Stimulated activated CD4-positive, alpha-beta T cell treated with anti-CD3 and anti-CD28 coated beads, Interleukin-1b, Interleukin-23, amount 100 ng/mL, for 24 hours (primary cell): ENCODE data around the gene UBE2Z.
"Not testable (repeated sequence)": the region's sequence is repeated elsewhere in the genome, so short reads cannot be mapped to it uniquely, and the experiment has no call there.

ENCODE experiments used
- DNase-seq, 4 experiments: peaks; one replicate each; pipeline ENCODE4 v3.0.0-alpha.2; 2020; ENCODE audit warnings: low read depth in 4 of 4, low spot score in 1 of 4

UBE2Z gene

DNA sequence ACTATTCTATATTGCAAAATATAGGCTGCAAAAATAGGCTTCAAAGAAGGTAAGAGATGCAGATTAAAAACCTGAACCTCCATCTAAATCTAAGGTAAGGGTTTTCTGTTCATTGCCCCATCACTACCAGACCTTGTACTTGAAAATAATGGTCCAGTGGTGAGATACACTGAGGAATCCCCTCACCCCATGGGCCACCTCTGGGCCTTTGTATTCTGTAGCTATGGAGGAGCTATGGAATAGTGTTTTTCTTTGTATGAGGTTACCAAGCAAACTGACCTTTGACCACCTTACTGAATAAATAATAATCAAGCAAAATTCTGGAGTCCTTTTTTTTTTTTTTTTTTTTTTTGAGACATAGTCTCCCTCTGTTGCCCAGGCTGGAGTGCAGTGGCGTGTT lies 4.8 kb upstream of the UBE2Z start:
- DNase-seq = no peak

DNA sequence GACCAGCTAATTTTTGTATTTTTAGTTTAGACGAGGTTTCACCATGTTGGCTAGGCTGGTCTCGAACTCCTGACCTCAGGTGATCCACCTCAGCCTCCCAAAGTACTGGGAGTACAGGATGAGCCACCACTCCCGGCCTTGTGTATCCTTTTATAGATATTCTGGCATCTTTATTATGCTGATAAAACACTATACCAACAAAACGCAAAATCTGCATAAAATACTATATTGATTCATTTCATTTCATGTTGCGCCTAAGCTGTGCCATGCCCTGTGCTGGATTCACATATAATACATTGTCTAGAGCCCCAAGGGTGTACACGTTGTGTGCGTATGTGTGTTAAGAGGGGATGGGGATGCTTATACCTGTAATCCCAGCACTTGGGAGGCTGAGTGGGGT lies 3.8 kb upstream of the UBE2Z start:
- no peak for DNase-seq

DNA sequence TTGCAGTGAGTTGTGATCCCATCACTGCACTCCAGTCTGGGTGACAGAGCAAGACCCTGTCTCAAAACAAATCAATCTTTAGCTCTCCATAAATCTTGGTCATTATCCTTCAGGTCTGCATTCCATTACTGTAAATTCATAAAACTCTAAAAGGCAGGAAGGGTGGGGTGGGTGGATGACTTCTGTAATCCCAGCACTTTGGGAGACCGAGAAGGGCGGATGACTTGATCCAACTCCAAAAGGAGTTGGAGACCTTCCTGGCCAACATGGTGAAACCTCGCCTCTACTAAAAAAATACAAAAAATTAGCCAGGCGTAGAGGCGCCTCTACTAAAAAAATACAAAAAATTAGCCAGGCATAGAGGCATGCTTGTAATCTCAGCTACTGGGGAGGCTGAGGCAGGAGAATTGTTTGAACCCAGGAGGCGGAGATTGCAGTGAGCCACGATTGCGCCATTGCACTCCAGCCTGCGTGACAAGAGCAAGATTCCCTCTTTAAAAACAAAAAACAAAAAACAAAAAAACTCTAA lies 2.2 kb upstream of the UBE2Z start:
- no peak for DNase-seq

DNA sequence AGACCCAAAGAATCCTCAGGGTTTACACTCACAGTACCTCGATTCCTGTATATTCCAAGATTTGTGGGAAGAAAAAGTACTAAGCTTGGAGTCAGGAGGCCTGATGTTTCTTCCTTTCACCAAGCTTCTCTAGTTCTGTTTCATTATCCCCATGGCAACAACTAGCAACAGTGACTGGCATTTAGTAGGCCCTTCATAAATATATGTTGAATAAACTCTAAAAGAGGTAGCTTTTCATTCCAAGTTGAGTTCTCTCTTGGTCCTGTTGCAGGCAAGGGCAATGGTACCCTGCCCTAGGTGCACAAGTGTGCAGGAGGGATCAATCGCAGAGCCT lies 527 bp upstream of the UBE2Z start:
- DNase-seq = no peak

DNA sequence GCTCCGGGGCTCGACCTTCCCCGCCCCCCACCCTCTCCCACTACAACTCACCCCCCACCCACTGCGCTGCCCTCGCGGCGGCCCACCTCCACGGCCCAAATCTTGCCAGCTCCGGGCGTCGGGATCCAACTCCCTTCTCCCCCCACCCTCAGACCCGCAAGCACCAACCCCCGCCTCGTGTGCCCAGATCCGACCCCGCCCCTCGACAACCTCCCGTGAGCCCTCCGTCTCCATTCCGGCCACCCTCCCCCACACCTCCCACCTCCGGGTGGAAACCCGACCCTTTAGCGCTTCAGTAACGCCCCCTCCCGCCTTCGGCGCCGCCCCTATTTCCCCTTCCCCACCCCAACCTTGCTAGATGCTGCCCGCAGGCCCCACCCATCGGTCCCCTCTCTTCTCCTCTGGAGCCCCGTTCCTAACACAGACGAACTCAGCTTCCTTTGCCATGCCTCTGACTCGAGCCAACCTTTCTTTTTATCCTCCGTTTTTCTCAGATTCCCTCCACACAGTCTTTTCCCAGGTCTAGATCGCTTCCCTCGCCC lies 717 bp downstream of the UBE2Z start:
- peak; percentile 68 to 95 (median 84) for DNase-seq

DNA sequence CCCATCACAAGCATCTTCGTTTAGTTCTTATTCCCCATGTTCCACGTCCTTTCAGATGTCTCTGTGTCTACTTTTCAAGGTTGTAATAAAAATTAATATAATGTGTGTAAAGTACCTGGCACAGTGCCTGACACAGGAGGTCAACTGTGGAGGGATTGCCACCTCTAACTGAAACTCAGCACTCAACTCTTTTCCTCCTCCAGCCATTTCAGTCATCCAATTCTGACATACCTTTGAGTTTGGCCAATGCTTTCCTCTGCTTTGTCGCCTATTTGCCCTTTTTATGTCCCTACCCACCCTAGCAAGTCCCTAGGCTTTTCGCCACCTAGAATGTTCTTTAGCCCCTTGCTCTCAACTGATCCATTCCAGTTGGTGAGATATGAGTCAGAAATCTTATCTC lies 1.6 kb downstream of the UBE2Z start:
- DNase-seq = no peak

DNA sequence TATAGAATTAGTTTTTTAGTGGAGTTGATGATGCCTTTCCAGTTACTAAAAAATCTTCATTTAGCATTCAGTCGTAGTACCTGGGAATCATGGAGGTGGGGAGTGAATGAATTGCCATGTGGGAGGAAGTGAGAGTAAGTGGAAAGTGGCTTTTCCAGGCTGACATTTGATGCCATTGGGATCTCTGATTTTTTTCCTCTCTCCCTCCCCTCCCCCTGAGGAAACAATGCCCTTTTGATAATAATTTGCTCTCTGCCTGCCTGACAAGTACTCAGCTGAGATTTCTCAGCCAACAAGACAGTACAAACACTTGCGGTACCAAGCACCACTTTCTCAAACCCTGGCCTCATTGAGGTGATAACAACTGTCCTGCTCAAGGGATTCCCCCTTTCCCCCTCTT lies 2.2 kb downstream of the UBE2Z start:
- DNase-seq = no peak

DNA sequence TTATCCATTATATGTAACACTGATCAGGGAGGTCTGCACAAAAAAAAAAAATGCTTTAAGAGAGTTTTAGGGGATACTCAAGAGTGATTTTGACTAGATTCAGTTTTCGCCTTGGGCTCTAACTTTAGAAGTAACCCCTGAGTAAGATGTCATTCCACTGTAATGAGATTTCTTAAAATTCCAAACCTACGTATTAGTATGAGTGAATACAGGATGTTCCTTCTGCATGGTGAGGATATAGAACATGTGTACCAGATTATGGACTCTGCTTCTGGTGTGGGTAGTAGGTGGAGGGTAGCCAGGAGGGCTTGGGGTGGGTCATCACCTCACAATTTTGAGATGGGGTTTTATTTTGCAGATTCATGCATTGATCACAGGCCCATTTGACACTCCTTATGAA lies 4.3 kb downstream of the UBE2Z start:
- DNase-seq = no peak

DNA sequence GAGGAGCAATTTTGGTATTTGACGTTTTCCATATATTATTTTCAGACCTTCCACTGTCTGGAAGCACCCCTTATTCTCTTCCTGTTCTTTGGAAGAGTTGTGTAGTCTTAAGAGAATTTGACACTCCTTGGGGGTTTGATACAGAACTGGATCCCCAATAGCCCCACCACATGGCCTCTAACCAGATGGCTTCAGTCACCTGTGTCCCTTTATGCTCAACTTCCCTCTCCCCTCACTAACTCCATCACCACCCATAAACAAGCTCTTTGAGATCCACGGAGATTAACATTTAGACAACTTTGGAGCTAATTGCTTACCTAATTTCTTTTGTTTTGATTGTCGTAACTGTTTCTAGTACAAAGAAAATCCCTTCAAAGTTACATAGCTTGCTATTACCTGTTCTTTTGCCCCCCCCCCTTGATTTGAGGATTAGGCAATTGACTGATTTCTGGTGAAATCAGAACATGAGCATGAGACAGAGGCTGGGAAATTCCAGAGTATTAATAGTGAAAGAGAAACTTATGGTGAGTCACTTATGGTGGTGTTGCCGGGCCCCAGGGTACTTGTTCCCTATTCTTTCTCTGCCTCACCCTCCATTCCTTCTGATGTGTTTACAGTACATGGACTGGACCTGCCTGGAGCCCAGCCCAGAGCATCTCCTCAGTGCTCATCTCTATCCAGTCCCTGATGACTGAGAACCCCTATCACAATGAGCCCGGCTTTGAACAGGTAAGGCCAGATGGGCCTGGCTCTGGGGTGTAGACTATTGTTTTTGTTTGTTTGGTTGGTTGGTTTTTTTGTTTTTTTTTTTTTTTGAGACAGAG lies 7.5 kb downstream of the UBE2Z start:
- peak; percentile 24 to 41 (median 30) for DNase-seq

DNA sequence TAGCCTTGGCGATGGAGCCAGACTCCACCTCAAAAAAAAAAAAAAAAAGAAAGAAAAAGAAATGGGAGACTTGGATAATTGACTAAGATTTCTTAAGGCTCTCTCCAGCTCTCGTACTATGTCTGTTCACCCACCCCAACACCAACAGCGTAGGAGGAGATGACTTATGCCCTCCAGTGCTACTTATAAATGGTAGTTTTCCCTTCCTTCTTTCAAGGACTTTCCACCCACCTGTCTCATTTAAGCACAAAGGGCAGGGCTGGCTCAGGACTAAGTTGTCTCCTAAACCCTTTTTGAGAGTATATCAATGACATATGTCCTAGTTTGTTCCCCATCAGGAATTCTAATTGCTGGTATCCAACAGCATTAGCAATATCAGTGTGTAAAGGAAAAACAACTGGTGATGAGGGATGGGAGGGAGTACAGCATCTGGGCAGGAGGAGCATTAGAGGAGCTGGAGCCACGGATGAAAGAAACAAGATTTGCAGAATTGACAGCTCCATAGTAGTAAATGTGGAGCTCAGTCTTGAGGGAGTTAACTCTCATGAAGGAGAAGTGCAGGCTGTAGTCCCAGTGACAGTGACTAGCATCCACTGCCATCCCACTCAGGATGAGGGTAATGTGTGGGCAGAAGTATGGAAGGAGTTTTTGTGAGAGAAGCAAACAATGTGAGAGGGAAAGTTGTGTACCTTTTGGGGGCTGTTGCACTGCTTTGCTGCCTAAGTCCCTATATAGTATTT lies 17.2 kb downstream of the UBE2Z start:
- no peak for DNase-seq

DNA sequence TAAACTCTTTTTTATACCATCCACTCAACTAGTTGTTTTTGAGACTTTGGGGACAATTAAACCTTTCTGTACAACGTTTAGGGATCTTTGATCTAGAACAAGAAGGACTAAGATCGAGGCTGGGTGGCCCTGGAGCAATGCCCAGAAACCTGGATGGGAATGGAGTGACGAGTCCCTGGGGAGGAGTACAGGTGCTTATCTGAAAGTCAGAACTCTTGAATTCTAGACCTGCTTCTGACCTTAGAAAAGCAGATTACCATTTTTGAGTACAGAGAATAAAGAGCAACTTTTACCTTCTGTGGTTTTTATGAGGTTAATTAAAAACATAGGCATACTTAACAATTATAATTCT lies 17.8 kb downstream of the UBE2Z start:
- no peak for DNase-seq

DNA sequence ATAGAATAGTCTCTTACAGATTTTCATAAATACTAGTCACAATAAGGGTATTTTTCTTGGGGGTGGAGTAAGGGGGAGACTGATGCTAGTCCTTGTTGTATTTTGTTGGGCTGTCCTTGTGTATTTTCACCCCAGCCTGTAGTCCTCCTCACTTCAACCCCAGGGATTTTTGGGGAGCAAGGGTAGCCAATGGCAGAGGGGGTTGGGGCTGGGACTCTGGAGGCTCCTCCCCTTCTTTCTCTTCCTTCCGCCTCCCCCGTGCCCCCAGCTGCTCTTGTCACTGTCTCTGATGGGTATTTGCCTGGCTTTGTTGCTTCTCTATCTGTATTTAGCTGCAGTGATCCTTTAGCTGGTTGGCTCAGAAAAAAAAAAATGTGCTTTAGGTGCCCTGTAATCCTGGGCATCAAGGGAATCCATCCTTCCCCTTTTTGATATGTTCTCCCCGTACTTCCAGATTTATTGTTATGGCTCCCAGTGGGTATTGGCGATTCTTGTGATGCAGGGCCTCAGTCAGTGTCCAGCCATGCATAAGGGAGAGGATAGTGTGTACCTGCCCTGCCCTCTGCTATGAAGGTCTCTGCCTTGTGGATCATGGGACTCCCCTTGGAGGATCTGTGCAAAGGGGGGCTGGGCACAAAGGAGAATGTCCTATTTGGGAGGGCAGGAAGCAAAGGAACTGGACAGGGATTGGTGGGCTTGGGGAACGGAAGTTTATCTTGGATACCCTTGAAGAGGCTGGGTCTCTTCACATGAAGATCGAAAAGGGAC lies 20.0 kb downstream of the UBE2Z start:
- DNase-seq = no peak

DNA sequence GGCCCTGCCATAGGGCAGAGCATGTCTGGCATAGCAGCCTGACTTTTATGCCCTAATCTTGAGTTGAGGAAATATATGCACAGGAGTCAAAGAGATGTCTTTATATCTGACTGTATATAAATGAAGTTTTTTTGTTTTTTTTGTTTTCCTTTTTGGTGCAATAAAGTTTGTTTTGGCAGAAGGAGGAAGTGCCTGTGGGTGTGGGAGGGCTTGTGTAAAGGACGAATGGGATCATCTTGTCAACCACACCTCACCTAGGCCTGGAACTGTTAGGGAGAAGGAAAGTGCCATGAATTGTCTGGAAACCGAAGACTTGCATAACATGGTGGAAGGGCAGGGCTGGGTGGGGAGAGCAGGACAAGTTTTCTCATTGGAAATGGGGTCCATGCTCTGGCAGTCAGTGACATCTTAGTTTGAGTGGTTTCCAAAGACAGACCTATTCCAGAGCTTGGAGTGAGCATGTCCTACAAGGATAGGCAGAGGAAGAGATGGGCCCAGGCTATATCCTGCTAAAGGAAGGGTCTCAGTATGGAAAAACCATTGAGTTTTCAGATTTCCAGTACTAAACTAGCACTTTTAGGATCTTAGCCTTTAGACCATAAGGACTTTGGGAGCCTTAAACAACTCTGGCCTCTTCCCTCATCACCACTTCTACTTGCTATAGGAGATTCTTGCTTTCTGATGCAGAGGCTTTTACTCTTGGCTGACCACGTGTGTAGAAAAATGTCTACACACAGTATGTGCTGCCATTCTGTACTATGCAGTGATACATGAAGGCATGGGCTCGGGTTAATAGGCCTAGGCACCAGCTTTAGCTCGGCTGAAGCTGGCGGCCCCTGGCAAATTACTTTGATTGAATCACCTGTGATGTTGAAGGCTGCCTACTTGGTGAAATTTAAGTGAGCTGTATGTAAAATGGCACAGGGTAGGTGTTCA lies 20.9 kb downstream of the UBE2Z start:
- DNase-seq = no peak

DNA sequence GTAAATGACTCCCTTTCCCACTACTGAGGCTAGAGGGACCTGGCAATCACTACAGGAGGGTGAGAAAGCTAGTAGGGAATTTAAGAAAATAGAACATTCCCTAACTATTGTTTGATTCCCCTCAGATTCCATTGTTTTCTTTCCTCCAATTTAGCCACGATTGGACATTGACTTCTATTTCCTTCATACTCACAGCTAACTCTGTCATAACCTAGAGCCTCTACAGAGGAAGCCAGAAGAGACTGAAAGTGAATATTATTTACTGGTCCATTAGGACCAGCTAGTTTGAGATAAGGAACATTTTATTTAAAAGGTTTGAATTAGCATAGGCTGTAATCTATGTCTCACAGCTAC lies 21.6 kb downstream of the UBE2Z start:
- no peak for DNase-seq

DNA sequence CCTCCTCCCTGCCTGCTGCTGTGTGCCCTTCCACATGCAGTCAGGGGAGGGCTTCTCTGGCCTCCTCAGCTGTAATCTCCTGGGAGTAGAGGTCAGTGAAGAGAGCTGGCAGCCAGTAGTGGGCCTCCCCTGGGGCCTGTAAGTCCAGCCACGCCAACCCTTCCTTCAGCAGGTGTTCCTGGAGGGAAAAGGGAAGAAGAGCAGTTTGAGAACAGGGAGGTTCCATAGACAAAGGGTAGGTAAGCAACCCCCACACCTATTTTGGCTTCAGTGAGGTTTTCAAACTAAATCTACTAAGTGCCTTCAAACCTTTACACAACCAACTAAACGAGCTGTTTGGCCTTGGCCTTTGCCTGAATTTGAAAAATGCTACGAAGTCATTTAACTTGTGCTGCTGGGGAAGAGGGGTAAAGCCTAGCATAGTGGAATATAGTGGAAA lies 22.2 kb downstream of the UBE2Z start:
- DNase-seq = no peak

DNA sequence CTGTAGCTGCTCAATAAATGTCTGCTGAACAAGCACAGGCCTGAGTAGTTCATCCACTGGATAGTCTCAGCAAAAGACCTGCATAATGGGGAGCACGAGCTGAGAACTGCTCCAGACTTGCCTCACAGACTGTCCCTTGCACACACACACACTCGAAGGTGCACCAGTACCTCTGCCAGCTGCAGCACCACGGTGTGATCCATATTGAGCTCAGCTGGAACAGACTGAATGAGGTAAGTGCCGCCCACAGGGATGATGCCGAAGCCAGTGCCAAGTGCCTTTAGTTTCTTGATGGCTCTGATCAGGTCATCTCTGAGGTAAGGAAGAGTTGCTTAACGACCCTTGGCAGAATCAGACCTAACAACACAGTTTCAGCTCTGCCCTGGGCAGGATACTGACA lies 24.8 kb downstream of the UBE2Z start:
- DNase-seq = no peak

DNA sequence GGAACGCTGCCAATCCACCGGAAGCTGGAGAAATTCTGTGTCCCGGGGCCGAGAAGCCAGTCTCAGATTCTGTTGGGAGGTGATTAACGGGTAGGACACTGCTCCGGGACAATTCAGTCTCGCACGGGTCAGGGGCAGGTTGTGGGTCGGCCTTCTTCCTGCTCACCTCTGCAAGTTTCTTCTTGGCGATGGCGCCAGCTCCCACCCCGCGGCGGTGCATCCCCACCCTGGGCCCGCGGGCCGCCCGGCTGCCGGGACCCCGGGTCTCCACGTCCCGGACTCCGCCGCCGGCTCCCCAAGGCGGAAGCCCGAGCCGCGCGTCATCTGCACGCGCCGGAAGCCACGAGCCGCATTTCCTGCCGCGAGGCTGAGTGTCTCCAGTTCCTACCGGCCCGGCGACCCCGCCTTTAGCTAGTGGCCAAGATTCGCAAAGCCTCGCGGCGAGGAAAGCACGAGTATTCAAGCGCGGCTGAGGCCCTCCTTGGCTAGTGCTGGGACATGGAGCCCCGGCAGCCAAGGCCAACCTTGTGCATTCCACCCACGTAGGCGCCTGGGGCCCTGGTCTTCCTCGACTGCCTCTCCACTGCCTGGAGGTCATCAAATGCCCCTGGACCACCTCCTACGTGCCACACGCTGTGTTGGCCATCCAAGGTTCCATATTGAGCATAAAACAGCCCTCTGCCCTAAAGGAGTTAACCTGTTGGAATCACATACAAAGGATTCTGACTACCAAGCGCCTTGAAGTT lies 36.5 kb downstream of the UBE2Z start, which contains the start of gene SNF8:
TSS of gene SNF8 (minus strand) at position 328 of the 746 bp plus-strand sequence. CDS start at position 220, 108 bp downstream.
- peak; percentile 88 to 92 (median 90) for DNase-seq

DNA sequence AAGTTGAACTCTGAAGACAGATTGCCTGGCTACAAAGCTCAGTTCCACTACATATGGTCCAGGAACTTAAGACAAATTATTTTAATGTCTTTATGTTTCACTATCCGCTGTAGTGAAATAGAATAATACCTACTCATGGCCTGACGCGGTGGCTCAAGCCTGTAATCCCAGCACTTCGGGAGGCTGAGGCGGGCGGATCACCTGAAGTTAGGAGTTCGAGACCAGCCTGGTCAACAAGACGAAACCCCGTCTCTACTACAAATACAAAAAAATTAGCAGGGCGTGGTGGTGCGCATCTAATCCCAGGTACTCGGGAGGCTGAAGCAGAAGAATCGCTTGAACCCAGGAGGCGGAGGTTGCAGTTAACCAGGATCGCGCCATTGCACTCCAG lies 37.0 kb downstream of the UBE2Z start:
- DNase-seq = not testable (repeated sequence)

DNA sequence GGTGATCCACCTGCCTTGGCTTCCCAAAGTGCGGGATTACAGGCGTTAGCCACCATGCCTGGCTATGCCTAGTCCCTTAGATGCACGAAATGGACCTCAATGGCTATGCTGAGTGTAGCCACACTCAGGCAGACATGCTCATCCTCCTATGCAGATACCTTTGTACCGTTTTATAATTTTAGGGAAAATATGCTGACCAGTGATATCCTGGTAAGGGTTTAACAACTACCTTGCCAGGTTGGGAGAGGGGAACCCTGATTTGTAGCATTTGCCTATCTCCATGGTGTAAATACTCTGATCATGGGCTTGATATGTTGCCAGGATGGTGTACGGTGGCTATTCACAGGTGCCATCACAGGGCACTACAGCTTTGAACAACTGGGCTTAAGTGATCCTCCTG lies 43.4 kb downstream of the UBE2Z start:
- DNase-seq = no peak

DNA sequence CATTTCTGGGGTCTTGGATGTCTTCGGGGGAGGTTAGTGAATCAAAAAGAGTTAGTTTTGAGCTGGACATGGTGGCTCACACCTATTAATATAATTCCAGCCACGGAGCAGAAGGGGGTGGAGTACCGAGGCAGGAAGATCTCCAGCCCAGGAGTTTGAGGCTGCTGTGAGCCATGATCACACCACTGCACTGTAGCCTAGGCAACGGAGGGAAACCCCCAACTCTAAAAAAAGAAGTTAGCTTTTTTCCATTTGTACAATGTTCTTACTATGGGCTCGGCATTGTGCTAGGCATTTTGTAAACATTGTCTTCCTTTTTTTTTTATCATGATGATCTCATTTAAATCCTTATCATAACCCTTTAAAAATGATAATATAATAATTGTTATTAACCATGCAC lies 44.7 kb downstream of the UBE2Z start:
- DNase-seq = no peak
